Adrenal gland (tissue), 12 donors: ENCODE results near the gene PEX10. TPM values are rescaled to one million over a fixed set of nuclear protein-coding genes. Genes with fewer than 3 reads are reported as not detected.

Experiments
- DNase-seq, 7 donors: peaks; one replicate each; pipeline ENCODE4 v3.0.0-alpha.2; 2019 to 2020
- H3K27ac ChIP-seq, 5 donors: fragments of 200-600 bp; sonication (generic) in 4 of 5; 1 replicate in 3 of 5; 2 replicates in 2 of 5; pipeline versions ENCODE4 v1.5.1 to v1.8.0; 2016 to 2020; ENCODE audit warnings: mild to moderate bottlenecking in 1 of 5
- H3K27me3 ChIP-seq: fragments of 200-600 bp; 2 replicates; pipeline ENCODE4 v1.8.0; 2021
- H3K36me3 ChIP-seq, 2 donors: fragments of 200-600 bp; replicated peaks in 1 of 2; 1 replicate in 1 of 2; 2 replicates in 1 of 2; pipeline versions ENCODE4 v1.5.1 to v1.8.0; 2018 to 2022
- H3K4me1 ChIP-seq, 2 donors: fragments of 200-600 bp; replicated peaks in 1 of 2; 1 replicate in 1 of 2; 2 replicates in 1 of 2; pipeline versions ENCODE4 v1.5.1 to v1.8.0; 2018 to 2021
- H3K4me3 ChIP-seq, 4 donors: fragments of 200-600 bp; sonication (generic) in 3 of 4; one replicate each; pipeline ENCODE4 v1.5.1; 2016 to 2018
- H3K9me3 ChIP-seq, 3 donors: fragments of 200-600 bp; sonication (generic) in 1 of 3; replicated peaks in 1 of 3; 1 replicate in 2 of 3; 2 replicates in 1 of 3; pipeline versions ENCODE4 v1.5.1 to v1.8.0; 2016 to 2021
- CTCF ChIP-seq, 6 experiments: fragments of 450-650 bp in 4 of 6; fragments of 200-600 bp in 2 of 6; sonication (generic) in 1 of 6; IDR thresholded peaks; 1 replicate in 5 of 6; 2 replicates in 1 of 6; pipeline versions ENCODE4 v1.5.1 to v1.8.0; 2016 to 2021; ENCODE audit warnings: antibody characterized with exemption in 6 of 6, mild to moderate bottlenecking in 2 of 6, moderate library complexity in 1 of 6
- POLR2A ChIP-seq, 2 donors: fragments of 450-650 bp; IDR thresholded peaks; one replicate each; pipeline ENCODE4 v1.6.1; 2017; ENCODE audit warnings: antibody characterized with exemption in 2 of 2, mild to moderate bottlenecking in 2 of 2, moderate library complexity in 1 of 2
- WGBS, 4 donors: extraction: QIAGEN DNeasy Blood & Tissue Kit in 2 of 4; methylation state at CpG; one replicate each; pipeline versions ENCODE4 v1.1.5 to v1.1.7; 2013 to 2017; 5-methylcytosine and 5-hydroxymethylcytosine counted together
- intact Hi-C, 2 donors: fragments of 100-400 bp; cut with DNase I; formaldehyde crosslinking; loops; one replicate each; pipeline versions ENCODE4 v1.14.1 to v1.15.0; 2022 to 2023
- polyA plus RNA-seq, 3 donors: library from polyadenylated mRNA; stranded (reverse); fragments of 200-250 nt in 2 of 3; fragments of 350-450 nt in 1 of 3; fragmentation: Illumina TruSeq in 1 of 3; extraction: RNeasy Lipid Tissue Mini Kit (QIAGEN cat#74804) in 1 of 3; gene quantifications; one replicate each; pipeline ENCODE4 v1.2.3, GENCODE V29; 2013 to 2014
- total RNA-seq, 9 donors: library from RNA; depleted of rRNA in 4 of 9; stranded (reverse); fragments of >200 nt in 4 of 9; fragments of 120-200 nt in 1 of 9; fragmentation: NEBNext Ultra II Directional in 1 of 9; extraction: Animal tissue kit (Norgen Biotek cat#: 25700) in 1 of 9; gene quantifications; one replicate each; pipeline versions ENCODE4 v1.1.0 to v1.2.4, GENCODE V29; 2013 to 2023
- donor health status: healthy with polysubstance abuse.
- donor health status: Bipolar disorder and iron deficiency.
- donor health status: DM: yes; HTN: yes; CAD: no.
- donor health status: DM: no; HTN: no; CAD: no.
- donor health status: DM: no; HTN: no; CAD: no.
- donor health status: DM: yes; HTN: yes; CAD: no.

The PEX10 gene
- total and polyA plus RNA-seq, 12 donors: 25.3 to 81.5 (median 44.7) TPM

DNA sequence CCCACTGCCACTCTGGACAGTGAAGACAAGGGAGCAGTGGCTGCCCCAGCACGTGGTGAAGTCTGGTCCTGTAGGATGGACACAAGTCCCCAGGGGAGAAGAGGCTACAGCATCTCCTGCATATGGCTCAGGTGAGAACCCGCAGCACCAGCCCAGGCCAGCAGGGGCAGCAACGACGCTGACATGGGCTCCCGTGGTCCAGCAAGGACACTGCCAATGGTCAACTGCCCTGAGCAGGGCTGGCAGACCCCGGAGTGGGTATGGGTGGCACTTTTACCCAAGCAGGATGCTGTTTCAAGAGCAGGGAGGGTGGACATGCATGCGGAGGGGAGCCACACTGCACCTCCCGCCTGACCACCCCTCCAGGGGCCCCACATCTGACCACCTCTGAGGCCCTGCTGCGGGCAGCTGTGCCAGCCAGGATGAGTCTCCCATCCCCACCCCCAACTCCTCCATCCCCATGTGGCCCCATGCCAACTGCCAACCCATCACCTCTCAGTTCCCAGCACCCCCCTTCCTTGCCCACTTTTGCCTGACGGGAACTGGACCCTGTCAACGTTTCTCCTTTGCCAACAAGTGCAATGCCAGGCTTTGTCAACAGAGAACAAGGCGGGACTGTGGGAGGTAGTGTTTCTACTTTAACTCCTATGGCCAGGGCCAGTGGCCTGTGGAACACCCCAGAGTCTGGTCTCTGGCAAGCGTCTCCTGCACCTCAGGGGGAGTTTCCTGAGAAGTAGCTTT is 29.6 kb downstream of the PEX10 start:
- intact Hi-C loops: loop anchor here in 1 of 2 donors (2.0 kb wide), 1 partner anchor 186 kb away; no protein-coding TSS in a partner anchor
- Histone ChIP-seq H3K9me3 (no peaks in the 10 kb centered on the region), H3K27ac (no peak overlapping the region), H3K4me1 (peaks cover 0 to 4% of the 10 kb centered on the region in 2 donors), H3K27me3 (no peaks in the 10 kb centered on the region), H3K4me3 (no peak overlapping the region), H3K36me3 (peaks cover 0 to 5% of the 10 kb centered on the region in 2 donors)
- peak in 4 of 6 experiments; percentile 12 to 43 (median 28) for TF ChIP-seq CTCF (IDR thresholded peaks at IDR 0.05)
- no peak for TF ChIP-seq POLR2A (IDR thresholded peaks at IDR 0.05)
- 45 to 70% (median 55%) methylated on average over 4 to 13 of the region's 13 CpGs for WGBS, 4 donors
- DNase-seq: peak in 3 of 7 donors; percentile 14 to 39 (median 35)

DNA sequence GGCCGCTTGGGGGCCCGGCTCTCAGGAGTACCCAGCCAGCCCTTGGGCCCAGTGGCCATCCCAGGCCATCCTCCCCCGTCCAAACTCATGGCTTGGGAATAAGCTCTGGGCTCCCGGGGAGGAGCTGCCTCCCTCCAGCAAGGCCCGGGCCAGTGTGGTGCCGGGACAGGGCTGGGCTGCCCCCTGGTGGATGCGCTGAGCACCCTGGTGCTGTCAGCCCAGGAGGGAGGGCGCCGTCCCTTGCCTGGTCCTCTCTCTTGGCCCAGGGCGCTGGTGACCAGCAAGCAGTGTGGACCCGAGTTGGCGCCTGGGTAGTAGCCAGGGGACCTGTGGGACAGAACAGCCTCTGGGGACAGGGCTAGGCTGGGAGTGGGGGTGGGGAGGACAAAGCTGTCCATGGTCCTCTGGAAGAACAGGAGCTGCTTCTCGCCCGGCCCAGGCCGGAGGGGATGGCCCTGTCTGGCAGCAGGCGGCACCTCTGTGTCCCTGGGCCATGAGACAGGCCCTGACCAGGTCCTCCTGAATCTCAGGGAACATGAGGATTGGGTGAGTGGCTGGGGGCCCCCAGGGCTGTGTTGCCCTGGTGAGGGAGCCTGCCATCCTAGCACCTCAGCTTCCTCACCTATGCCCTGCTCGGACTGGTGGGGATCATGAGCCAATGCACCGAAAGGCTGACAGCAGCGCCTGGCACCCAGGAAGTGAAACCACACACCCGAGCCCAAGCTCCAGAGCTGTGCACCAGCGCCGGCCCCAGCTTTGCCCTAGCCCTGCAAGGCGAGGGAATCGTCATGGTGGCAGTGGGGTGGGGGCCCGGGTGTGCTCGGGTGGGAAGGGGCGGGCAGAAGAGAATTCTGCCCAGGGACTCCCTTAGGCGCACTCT is 30.4 kb downstream of the PEX10 start:
- intact Hi-C loops: loop anchor here (2.0 kb wide), 2 partner anchors 183 to 185 kb away; no protein-coding TSS in a partner anchor
- Histone ChIP-seq H3K27ac (no peak overlapping the region), H3K4me1 (peaks cover 0 to 4% of the 10 kb centered on the region in 2 donors), H3K9me3 (no peaks in the 10 kb centered on the region), H3K36me3 (no peaks in the 10 kb centered on the region), H3K27me3 (no peaks in the 10 kb centered on the region), H3K4me3 (no peak overlapping the region)
- 29 to 44% (median 37%) methylated on average over 13 to 28 of the region's 28 CpGs for WGBS, 4 donors
- TF ChIP-seq POLR2A (IDR thresholded peaks at IDR 0.05): no peak
- peak; percentile 86 to 98 (median 94) for TF ChIP-seq CTCF (IDR thresholded peaks at IDR 0.05)
- DNase-seq: peak; percentile 78 to 90 (median 85)

- TF ChIP-seq CTCF (IDR thresholded peaks at IDR 0.05): no peak
- TF ChIP-seq POLR2A (IDR thresholded peaks at IDR 0.05): no peak
- Histone ChIP-seq H3K4me3 (no peak overlapping the region), H3K27me3 (no peaks in the 10 kb centered on the region), H3K4me1 (peaks cover 0 to 4% of the 10 kb centered on the region in 2 donors), H3K9me3 (no peaks in the 10 kb centered on the region), H3K36me3 (no peaks in the 10 kb centered on the region), H3K27ac (no peak overlapping the region)
- peak in 2 of 7 donors; percentile 11 to 17 for DNase-seq
- 73 to 92% (median 74%) methylated on average over 12 to 32 of the region's 32 CpGs for WGBS, 4 donors
- intact Hi-C loops: loop anchor here in 1 of 2 donors (2.0 kb wide), 1 partner anchor 182 kb away; no protein-coding TSS in a partner anchor
These were observed 31.4 kb downstream of the PEX10 start for GRCh38 chr1:2380816-2381591.
